Measurements from ENCODE around the gene CCDC30. TPM values are rescaled to one million over a fixed set of nuclear protein-coding genes. Genes with fewer than 3 reads are reported as not detected.

CCDC30 gene
- total and polyA plus RNA-seq, 9 of the 15 experiments (the other 6 are each of a cell fraction or from before 2014, with no cell fraction given), result 0.05 to 0.91 (median 0.24) TPM

DNA sequence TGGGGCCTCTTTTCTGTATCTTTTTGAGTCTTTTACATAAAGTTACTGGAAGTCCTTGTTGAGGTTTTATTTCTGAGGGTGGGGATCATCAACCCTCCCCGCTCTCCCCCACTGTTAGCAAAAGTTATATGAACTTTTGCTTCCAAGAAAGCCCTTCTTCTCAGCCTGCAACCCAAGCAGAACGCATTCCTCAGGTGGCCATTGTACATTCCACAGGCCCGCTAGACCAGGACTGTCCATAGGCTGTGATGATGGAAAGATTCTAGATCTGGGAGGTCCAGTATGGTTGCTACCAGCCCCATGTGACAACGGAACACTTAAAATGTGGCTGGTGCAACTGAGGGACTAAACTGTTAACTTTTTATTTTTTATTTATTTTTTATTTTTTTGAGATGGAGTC is 207.3 kb downstream of the CCDC30 start:
- Histone ChIP-seq H3K9ac (ENCODE audit: insufficient read depth in 1 of 2, low read depth in 2 of 2, low read length in 2 of 2) (no peak overlapping the region), H3K9me1 (ENCODE audit: control insufficient read depth, insufficient read depth, low read length) (no peaks in the 10 kb centered on the region), H2AFZ (ENCODE audit: low read depth, low read length) (no peak overlapping the region), H3K9me3 (replicated peaks; ENCODE audit: control insufficient read depth, insufficient read depth, low read depth, low read length) (no peaks in the 10 kb centered on the region), H3K4me1 (replicated peaks in 1 of 2; ENCODE audit: control insufficient read depth in 2 of 2, insufficient read depth in 2 of 2, low read length in 2 of 2) (no peaks in the 10 kb centered on the region), H3K27me3 (ENCODE audit: control insufficient read depth in 2 of 2, insufficient read depth in 2 of 2, low read length in 2 of 2) (no peaks in the 10 kb centered on the region), H3K27ac (ENCODE audit: extremely low read depth, low read depth, low read length) (no peak overlapping the region), H3K79me2 (ENCODE audit: control insufficient read depth, insufficient read depth, low read length) (no peaks in the 10 kb centered on the region), H3K4me2 (ENCODE audit: insufficient read depth, low read length) (no peak overlapping the region), H3K4me3 (no peak overlapping the region), H3K36me3 (ENCODE audit: control insufficient read depth, insufficient read depth, low read length) (peaks cover 90% of the 10 kb centered on the region), H4K20me1 (replicated peaks; ENCODE audit: control insufficient read depth, insufficient read depth, low read length) (no peaks in the 10 kb centered on the region)
- ChIA-PET CTCF (ENCODE audit: low intra/inter-chr PET ratio) (no interaction called here), POLR2A (interaction anchor here (0.7 to 3.4 kb wide), 2 partner anchors 11 to 82 kb away, joined by 3 to 62 read pairs; partner anchors contain the start of gene YBX1)
- BruUV-seq (replicated peaks), result no TSS peak
- intact Hi-C loops (cut with micrococcal nuclease) (no loop called here), in situ Hi-C loops (cut with MboI) (no loop called here)
- TF ChIP-seq CHCHD3 (CRISPR knock-in tag; IDR thresholded peaks at IDR 0.05), result no peak
- no peak for TF ChIP-seq NR1H2 (CRISPR knock-in tag; IDR thresholded peaks at IDR 0.05)
- no peak for TF ChIP-seq RCOR1 (IDR thresholded peaks at IDR 0.05; ENCODE audit: borderline replicate concordance in 1 of 2, low read depth in 2 of 2, low read length in 2 of 2)
- TF ChIP-seq, protein P1, sequence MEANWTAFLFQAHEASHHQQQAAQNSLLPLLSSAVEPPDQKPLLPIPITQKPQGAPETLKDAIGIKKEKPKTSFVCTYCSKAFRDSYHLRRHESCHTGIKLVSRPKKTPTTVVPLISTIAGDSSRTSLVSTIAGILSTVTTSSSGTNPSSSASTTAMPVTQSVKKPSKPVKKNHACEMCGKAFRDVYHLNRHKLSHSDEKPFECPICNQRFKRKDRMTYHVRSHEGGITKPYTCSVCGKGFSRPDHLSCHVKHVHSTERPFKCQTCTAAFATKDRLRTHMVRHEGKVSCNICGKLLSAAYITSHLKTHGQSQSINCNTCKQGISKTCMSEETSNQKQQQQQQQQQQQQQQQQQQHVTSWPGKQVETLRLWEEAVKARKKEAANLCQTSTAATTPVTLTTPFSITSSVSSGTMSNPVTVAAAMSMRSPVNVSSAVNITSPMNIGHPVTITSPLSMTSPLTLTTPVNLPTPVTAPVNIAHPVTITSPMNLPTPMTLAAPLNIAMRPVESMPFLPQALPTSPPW (CRISPR knock-in tag; IDR thresholded peaks at IDR 0.05), result no peak
- TF ChIP-seq, protein P2, sequence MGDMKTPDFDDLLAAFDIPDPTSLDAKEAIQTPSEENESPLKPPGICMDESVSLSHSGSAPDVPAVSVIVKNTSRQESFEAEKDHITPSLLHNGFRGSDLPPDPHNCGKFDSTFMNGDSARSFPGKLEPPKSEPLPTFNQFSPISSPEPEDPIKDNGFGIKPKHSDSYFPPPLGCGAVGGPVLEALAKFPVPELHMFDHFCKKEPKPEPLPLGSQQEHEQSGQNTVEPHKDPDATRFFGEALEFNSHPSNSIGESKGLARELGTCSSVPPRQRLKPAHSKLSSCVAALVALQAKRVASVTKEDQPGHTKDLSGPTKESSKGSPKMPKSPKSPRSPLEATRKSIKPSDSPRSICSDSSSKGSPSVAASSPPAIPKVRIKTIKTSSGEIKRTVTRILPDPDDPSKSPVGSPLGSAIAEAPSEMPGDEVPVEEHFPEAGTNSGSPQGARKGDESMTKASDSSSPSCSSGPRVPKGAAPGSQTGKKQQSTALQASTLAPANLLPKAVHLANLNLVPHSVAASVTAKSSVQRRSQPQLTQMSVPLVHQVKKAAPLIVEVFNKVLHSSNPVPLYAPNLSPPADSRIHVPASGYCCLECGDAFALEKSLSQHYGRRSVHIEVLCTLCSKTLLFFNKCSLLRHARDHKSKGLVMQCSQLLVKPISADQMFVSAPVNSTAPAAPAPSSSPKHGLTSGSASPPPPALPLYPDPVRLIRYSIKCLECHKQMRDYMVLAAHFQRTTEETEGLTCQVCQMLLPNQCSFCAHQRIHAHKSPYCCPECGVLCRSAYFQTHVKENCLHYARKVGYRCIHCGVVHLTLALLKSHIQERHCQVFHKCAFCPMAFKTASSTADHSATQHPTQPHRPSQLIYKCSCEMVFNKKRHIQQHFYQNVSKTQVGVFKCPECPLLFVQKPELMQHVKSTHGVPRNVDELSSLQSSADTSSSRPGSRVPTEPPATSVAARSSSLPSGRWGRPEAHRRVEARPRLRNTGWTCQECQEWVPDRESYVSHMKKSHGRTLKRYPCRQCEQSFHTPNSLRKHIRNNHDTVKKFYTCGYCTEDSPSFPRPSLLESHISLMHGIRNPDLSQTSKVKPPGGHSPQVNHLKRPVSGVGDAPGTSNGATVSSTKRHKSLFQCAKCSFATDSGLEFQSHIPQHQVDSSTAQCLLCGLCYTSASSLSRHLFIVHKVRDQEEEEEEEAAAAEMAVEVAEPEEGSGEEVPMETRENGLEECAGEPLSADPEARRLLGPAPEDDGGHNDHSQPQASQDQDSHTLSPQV (IDR thresholded peaks at IDR 0.05), result no peak
- TF ChIP-seq, protein P3, sequence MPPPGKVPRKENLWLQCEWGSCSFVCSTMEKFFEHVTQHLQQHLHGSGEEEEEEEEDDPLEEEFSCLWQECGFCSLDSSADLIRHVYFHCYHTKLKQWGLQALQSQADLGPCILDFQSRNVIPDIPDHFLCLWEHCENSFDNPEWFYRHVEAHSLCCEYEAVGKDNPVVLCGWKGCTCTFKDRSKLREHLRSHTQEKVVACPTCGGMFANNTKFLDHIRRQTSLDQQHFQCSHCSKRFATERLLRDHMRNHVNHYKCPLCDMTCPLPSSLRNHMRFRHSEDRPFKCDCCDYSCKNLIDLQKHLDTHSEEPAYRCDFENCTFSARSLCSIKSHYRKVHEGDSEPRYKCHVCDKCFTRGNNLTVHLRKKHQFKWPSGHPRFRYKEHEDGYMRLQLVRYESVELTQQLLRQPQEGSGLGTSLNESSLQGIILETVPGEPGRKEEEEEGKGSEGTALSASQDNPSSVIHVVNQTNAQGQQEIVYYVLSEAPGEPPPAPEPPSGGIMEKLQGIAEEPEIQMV (tag; conservative IDR thresholded peaks at IDR 0.05; ENCODE audit: low read depth), result no peak
- TF ChIP-seq CCNT2 (IDR thresholded peaks at IDR 0.05; ENCODE audit: borderline replicate concordance, extremely low read depth, insufficient read length, low read depth, low read length), result no peak
- TF ChIP-seq, protein P4, sequence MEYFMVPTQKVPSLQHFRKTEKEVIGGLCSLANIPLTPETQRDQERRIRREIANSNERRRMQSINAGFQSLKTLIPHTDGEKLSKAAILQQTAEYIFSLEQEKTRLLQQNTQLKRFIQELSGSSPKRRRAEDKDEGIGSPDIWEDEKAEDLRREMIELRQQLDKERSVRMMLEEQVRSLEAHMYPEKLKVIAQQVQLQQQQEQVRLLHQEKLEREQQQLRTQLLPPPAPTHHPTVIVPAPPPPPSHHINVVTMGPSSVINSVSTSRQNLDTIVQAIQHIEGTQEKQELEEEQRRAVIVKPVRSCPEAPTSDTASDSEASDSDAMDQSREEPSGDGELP (CRISPR knock-in tag; IDR thresholded peaks at IDR 0.05; ENCODE audit: borderline replicate concordance), result no peak
- TF ChIP-seq, protein P5, sequence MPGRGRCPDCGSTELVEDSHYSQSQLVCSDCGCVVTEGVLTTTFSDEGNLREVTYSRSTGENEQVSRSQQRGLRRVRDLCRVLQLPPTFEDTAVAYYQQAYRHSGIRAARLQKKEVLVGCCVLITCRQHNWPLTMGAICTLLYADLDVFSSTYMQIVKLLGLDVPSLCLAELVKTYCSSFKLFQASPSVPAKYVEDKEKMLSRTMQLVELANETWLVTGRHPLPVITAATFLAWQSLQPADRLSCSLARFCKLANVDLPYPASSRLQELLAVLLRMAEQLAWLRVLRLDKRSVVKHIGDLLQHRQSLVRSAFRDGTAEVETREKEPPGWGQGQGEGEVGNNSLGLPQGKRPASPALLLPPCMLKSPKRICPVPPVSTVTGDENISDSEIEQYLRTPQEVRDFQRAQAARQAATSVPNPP (IDR thresholded peaks at IDR 0.05; ENCODE audit: borderline replicate concordance, insufficient read depth, insufficient read length), result no peak
- DNase-seq (ENCODE audit: extremely low read depth in 1 of 4, low spot score in 3 of 4), result no peak
- ATAC-seq, result no peak
- 96% methylated on average over 4 of the region's 4 CpGs for whole genome bisulfite sequencing (ENCODE audit: insufficient coverage, low coverage, missing lambda C conversion rate)
- FAIRE-seq, result no peak
